Measurements from ENCODE around the gene KIN. TPM values are rescaled to one million over a fixed set of nuclear protein-coding genes. Genes with fewer than 3 reads are reported as not detected.

Gene KIN
- total RNA-seq, 4 donors from 2014 or later: 7.5 to 10.2 (median 8.1) TPM

DNA sequence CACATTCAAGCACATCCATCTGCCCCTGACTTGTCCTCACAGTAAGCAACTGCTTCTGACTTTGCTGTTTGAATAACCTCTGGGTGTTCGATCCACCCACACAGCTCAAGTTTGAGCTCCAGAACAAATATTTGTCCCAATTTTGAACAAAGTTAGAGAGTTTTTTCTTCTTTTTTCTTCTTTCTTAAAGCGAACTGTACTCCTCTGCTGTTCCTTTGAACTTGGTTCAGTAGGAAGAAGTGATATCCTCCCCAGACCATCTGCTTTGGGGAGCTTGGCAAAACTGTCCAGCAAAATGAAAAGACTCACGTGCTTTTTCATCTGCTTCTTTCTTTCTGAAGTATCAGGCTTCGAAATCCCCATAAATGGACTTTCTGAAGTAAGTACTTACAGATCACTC lies 84.7 kb downstream of the KIN start, which contains the start of gene ITIH2:
Gene ITIH2 (plus strand): TSS at position 177 of the 400 bp plus-strand sequence. CDS start 119 bp downstream, at position 296.
- DNase-seq: no peak
- TF ChIP-seq POLR2A (IDR thresholded peaks at IDR 0.05) (no peak), CTCF (IDR thresholded peaks at IDR 0.05) (no peak)
- Histone ChIP-seq H3K4me1 (no peaks in the 10 kb centered on the region), H3K9me3 (no peaks in the 10 kb centered on the region), H3K27ac (no peak within 1 kb of the TSS), H3K4me3 (replicated peaks in 1 of 3) (no peak within 1 kb of the TSS), H3K27me3 (no peaks in the 10 kb centered on the region), H3K36me3 (no peaks in the 10 kb centered on the region)
- intact Hi-C loops (cut with DNase I): no loop called here
- 67 to 77% methylated on average over 4 of the region's 4 CpGs for WGBS, 2 donors

GRCh38 chr10:7702288-7702812 lies 85.4 kb downstream of the KIN start:
- Histone ChIP-seq H3K4me1 (peaks cover 5 to 6% of the 10 kb centered on the region in 2 donors), H3K27ac (no peak overlapping the region), H3K9me3 (no peaks in the 10 kb centered on the region), H3K27me3 (no peaks in the 10 kb centered on the region), H3K4me3 (replicated peaks in 1 of 3) (no peak overlapping the region), H3K36me3 (no peaks in the 10 kb centered on the region)
- 81 to 94% methylated on average over 4 of the region's 4 CpGs for WGBS, 2 donors
- no peak for DNase-seq
- TF ChIP-seq CTCF (IDR thresholded peaks at IDR 0.05) (no peak), POLR2A (IDR thresholded peaks at IDR 0.05) (no peak)
- intact Hi-C loops (cut with DNase I): no loop called here

DNA sequence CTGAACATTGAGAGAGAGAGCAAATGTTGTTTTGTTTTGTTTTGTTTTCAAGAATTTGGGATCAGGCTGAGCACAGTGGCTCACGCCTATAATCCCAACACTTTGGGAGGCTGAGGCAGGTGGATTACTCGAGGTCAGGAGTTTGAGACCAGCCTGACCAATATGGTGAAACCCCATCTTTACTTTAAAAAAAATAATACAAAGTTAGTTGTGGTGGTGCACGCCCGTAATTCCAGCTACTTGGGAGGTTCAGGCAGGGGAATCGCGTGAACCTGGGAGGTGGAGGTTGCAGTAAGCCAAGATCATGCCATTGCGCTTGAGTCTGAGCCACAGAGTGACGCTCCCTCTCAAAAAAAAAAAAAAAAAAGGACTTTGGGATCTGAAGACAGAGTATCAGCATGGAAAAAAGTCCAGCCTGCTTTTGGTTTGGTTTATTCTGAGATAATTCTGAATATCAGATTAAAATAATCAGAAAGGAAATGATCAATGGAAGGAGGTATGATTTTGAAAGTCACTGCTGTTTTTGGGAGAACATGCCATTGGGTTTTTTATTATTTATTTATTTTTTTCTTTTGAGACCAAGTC lies 86.5 kb downstream of the KIN start:
- intact Hi-C loops (cut with DNase I): no loop called here
- 81 to 96% methylated on average over 8 of the region's 8 CpGs for WGBS, 2 donors
- TF ChIP-seq CTCF (IDR thresholded peaks at IDR 0.05) (no peak), POLR2A (IDR thresholded peaks at IDR 0.05) (no peak)

More for the DNA sequence above, 86.5 kb downstream of the KIN start:
- Histone ChIP-seq H3K27ac (no peak overlapping the region), H3K9me3 (no peaks in the 10 kb centered on the region), H3K4me1 (peaks cover 14 to 16% of the 10 kb centered on the region in 2 donors), H3K36me3 (no peaks in the 10 kb centered on the region), H3K27me3 (no peaks in the 10 kb centered on the region), H3K4me3 (replicated peaks in 1 of 3) (no peak overlapping the region)
- DNase-seq: no peak

Other genes starting within 250 kb of the KIN start
- 10 to 100 TPM; 14.4 to 31.3 (median 20.2) TPM for gene ITIH5, start 121.0 kb downstream of the KIN start, total RNA-seq
- not detected for gene ITIH2, start 84.7 kb downstream of the KIN start, total RNA-seq
- 100 to 1,000 TPM; 279 to 417 (median 352) TPM for gene ATP5F1C, start 184 bp upstream of the KIN start, total RNA-seq
- 10 to 100 TPM in 1 of 4 donors, 1 to 10 TPM in 3; 6.7 to 11.0 (median 8.6) TPM for gene TAF3, start 30.5 kb upstream of the KIN start, total RNA-seq